GM20000 (cell line): ENCODE results near the gene SELPLG.

ENCODE experiments used
- DNase-seq: peaks from one replicate; pipeline ENCODE4 v3.0.0; 2012; ENCODE audit warnings: low spot score
- TF ChIP-seq, protein P1 (sequence below): IDR thresholded peaks from 2 replicates; pipeline ENCODE4 v1.5.1; 2012; ENCODE audit warnings: mild to moderate bottlenecking, control low read depth; ENCODE audit errors: extremely low read depth, missing control alignments

SELPLG gene

DNA sequence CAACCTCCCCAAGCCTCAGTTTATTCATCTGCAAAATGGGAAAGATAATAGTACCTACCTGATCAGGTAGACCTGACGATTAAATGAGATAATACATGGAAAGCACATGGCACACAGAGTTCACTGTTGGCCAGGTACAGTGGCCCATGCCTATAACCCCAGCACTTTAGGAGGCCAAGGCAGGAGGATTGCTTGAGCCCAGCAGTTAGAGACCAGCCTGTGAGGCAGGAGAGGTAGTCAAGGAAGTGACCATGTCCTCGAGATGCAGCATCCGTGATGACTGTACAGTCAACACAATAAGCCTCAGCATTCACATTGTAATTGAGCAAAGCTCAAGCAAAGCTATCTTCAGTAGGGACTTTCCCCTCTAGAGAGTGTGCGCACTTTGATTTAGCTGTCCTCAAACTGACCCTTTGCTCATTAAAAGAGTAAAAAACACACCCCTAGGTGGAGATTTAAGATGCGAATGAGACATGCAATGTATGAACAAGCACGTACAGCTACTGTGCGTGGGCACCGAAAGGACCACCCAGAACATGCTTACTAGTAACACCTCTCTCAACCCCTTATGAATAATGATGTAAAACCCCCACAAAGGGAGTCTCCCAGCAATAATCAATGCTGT is 61.4 kb downstream of the SELPLG start:
- DNase-seq: no peak
- TF ChIP-seq, protein P1, sequence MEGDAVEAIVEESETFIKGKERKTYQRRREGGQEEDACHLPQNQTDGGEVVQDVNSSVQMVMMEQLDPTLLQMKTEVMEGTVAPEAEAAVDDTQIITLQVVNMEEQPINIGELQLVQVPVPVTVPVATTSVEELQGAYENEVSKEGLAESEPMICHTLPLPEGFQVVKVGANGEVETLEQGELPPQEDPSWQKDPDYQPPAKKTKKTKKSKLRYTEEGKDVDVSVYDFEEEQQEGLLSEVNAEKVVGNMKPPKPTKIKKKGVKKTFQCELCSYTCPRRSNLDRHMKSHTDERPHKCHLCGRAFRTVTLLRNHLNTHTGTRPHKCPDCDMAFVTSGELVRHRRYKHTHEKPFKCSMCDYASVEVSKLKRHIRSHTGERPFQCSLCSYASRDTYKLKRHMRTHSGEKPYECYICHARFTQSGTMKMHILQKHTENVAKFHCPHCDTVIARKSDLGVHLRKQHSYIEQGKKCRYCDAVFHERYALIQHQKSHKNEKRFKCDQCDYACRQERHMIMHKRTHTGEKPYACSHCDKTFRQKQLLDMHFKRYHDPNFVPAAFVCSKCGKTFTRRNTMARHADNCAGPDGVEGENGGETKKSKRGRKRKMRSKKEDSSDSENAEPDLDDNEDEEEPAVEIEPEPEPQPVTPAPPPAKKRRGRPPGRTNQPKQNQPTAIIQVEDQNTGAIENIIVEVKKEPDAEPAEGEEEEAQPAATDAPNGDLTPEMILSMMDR: no peak
